Temporal lobe (tissue), 2 donors: ENCODE data around the gene HFM1. TPM values are rescaled to one million over a fixed set of nuclear protein-coding genes. Genes with fewer than 3 reads are reported as not detected.

ENCODE experiments used
- small RNA-seq: library from RNA; depleted of rRNA; stranded (forward); fragments of <200 nt; gene quantifications from one replicate; pipeline ENCODE3, GENCODE V24; 2014; ENCODE audit warnings: low replicate concordance
- total RNA-seq: library from RNA; depleted of rRNA; stranded (reverse); fragments of >200 nt; gene quantifications from one replicate; pipeline ENCODE4 v1.2.3, GENCODE V29; 2014

The HFM1 gene
- total RNA-seq, 1 donor from 2014 or later: 33.9 TPM

Small RNA genes lying within 50 kb of the gene (small RNA-seq; reads per million reads assigned to genes)
- gene RF00019: not detected

Other genes with a start within 250 kb of the HFM1 start
- 20.4 TPM for gene CDC7, start 96.0 kb upstream of the HFM1 start, total RNA-seq